ENCODE data around the gene CHST6. TPM values are rescaled to one million over a fixed set of nuclear protein-coding genes. Genes with fewer than 3 reads are reported as not detected.

Gene CHST6
- total RNA-seq, 1 experiment from 2014 or later: 6.8 TPM

DNA sequence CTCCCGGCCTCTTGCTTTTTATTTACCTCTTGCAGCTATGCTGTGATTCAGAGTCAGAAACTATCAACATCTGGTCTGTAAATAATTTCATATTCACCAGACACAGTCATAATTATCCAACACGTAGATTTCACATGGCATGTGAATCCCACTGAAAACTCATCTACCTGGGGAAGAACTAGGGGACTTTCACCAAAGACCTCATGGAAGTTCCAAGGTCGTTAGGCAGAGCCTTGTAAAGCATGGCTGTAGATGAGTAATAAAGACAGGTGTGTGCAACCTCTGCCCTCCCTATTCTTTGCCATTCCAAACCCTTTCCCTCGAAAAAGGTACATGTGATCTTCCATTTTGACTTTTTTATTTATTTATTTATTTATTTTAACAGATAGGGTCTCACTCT is 42.5 kb upstream of the CHST6 start:
- ChIA-PET CTCF (no interaction called here), POLR2A (ENCODE audit: unreplicated experiment) (no interaction called here)
- Histone ChIP-seq H3K27ac (no peak overlapping the region), H3K4me2 (no peak overlapping the region), H3K4me3 (no peak overlapping the region), H3K4me1 (replicated peaks; ENCODE audit: insufficient read depth) (no peaks in the 10 kb centered on the region), H3F3A (ENCODE audit: insufficient read depth, low read depth) (no peaks in the 10 kb centered on the region), H3K27me3 (ENCODE audit: insufficient read depth, low read depth) (no peaks in the 10 kb centered on the region), H3K9me3 (ENCODE audit: insufficient read depth, low read depth) (no peaks in the 10 kb centered on the region), H2AFZ (no peak overlapping the region), H4K20me1 (ENCODE audit: insufficient read depth) (no peaks in the 10 kb centered on the region), H3K9me2 (ENCODE audit: insufficient read depth) (no peaks in the 10 kb centered on the region), H3K36me3 (ENCODE audit: low read depth) (no peaks in the 10 kb centered on the region), H3K79me2 (ENCODE audit: low read depth) (no peaks in the 10 kb centered on the region)
- BruUV-seq (replicated peaks): no TSS peak
- intact Hi-C loops (cut with micrococcal nuclease; ENCODE audit: unreplicated experiment): no loop called here
- TF ChIP-seq EZH2 (IDR thresholded peaks at IDR 0.05; ENCODE audit: low read depth): no peak
- TF ChIP-seq, protein P1, sequence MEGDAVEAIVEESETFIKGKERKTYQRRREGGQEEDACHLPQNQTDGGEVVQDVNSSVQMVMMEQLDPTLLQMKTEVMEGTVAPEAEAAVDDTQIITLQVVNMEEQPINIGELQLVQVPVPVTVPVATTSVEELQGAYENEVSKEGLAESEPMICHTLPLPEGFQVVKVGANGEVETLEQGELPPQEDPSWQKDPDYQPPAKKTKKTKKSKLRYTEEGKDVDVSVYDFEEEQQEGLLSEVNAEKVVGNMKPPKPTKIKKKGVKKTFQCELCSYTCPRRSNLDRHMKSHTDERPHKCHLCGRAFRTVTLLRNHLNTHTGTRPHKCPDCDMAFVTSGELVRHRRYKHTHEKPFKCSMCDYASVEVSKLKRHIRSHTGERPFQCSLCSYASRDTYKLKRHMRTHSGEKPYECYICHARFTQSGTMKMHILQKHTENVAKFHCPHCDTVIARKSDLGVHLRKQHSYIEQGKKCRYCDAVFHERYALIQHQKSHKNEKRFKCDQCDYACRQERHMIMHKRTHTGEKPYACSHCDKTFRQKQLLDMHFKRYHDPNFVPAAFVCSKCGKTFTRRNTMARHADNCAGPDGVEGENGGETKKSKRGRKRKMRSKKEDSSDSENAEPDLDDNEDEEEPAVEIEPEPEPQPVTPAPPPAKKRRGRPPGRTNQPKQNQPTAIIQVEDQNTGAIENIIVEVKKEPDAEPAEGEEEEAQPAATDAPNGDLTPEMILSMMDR (conservative IDR thresholded peaks at IDR 0.05): no peak
- no peak for DNase-seq

GRCh38 chr16:75535901-75536300 is 40.7 kb upstream of the CHST6 start, which contains the start of gene CHST5:
Gene CHST5, minus strand, starts transcription at chr16:75536108. Its CDS starts 5,724 bp downstream, at chr16:75530384.
- no peaks in the 10 kb centered on the region for H3F3A ChIP-seq (ENCODE audit: insufficient read depth, low read depth)
- ChIA-PET CTCF (no interaction called here), POLR2A (ENCODE audit: unreplicated experiment) (no interaction called here)
- DNase-seq: no peak
- BruUV-seq (replicated peaks): no TSS peak
- H3K4me1 ChIP-seq (replicated peaks; ENCODE audit: insufficient read depth): no peaks in the 10 kb centered on the region
- H3K27ac ChIP-seq: no peak within 1 kb of the TSS
- no peak within 1 kb of the TSS for H3K4me3 ChIP-seq
- TF ChIP-seq, protein P1 (conservative IDR thresholded peaks at IDR 0.05): no peak
- no peak for TF ChIP-seq EZH2 (IDR thresholded peaks at IDR 0.05; ENCODE audit: low read depth)
- H3K4me2 ChIP-seq: no peak within 1 kb of the TSS
- no peaks in the 10 kb centered on the region for H4K20me1 ChIP-seq (ENCODE audit: insufficient read depth)
- H3K79me2 ChIP-seq (ENCODE audit: low read depth): no peaks in the 10 kb centered on the region
- no peaks in the 10 kb centered on the region for H3K9me2 ChIP-seq (ENCODE audit: insufficient read depth)
- H2AFZ ChIP-seq: no peak within 1 kb of the TSS
- no peaks in the 10 kb centered on the region for H3K36me3 ChIP-seq (ENCODE audit: low read depth)
- intact Hi-C loops (cut with micrococcal nuclease; ENCODE audit: unreplicated experiment): no loop called here
- H3K27me3 ChIP-seq (ENCODE audit: insufficient read depth, low read depth): no peaks in the 10 kb centered on the region
- no peaks in the 10 kb centered on the region for H3K9me3 ChIP-seq (ENCODE audit: insufficient read depth, low read depth)

GRCh38 chr16:75535211-75535843 is 40.1 kb upstream of the CHST6 start:
- intact Hi-C loops (cut with micrococcal nuclease; ENCODE audit: unreplicated experiment): no loop called here
- POLR2A ChIA-PET (ENCODE audit: unreplicated experiment): no interaction called here
- H2AFZ ChIP-seq: no peak overlapping the region
- no peaks in the 10 kb centered on the region for H3K36me3 ChIP-seq (ENCODE audit: low read depth)
- H3K27me3 ChIP-seq (ENCODE audit: insufficient read depth, low read depth): no peaks in the 10 kb centered on the region
- TF ChIP-seq, protein P1 (conservative IDR thresholded peaks at IDR 0.05): no peak
- TF ChIP-seq EZH2 (IDR thresholded peaks at IDR 0.05; ENCODE audit: low read depth): no peak
- H4K20me1 ChIP-seq (ENCODE audit: insufficient read depth): no peaks in the 10 kb centered on the region
- no peak overlapping the region for H3K27ac ChIP-seq
- CTCF ChIA-PET: no interaction called here
- BruUV-seq (replicated peaks): no TSS peak
- H3F3A ChIP-seq (ENCODE audit: insufficient read depth, low read depth): no peaks in the 10 kb centered on the region
- H3K9me2 ChIP-seq (ENCODE audit: insufficient read depth): no peaks in the 10 kb centered on the region
- H3K9me3 ChIP-seq (ENCODE audit: insufficient read depth, low read depth): no peaks in the 10 kb centered on the region
- no peaks in the 10 kb centered on the region for H3K4me1 ChIP-seq (replicated peaks; ENCODE audit: insufficient read depth)
- H3K4me3 ChIP-seq: no peak overlapping the region
- no peak overlapping the region for H3K4me2 ChIP-seq
- no peak for DNase-seq
- no peaks in the 10 kb centered on the region for H3K79me2 ChIP-seq (ENCODE audit: low read depth)

Measured in PC-9 (cell line).